ENCODE data around the gene ETFRF1. TPM values are rescaled to one million over a fixed set of nuclear protein-coding genes. Genes with fewer than 3 reads are reported as not detected.

ETFRF1 gene
- total RNA-seq, 2 donors from 2014 or later, result 10.5 to 13.7 TPM

- no peak for TF ChIP-seq CTCF (IDR thresholded peaks at IDR 0.05)
- H3K27ac ChIP-seq, result no peak overlapping the region
- H3K4me1 ChIP-seq, result no peaks in the 10 kb centered on the region
- H3K4me3 ChIP-seq, result no peak overlapping the region
- no peak for DNase-seq
- intact Hi-C loops (cut with DNase I), result no loop called here
- no peaks in the 10 kb centered on the region for H3K27me3 ChIP-seq
- no peak overlapping the region for H3K9ac ChIP-seq (ENCODE audit: low read depth in 2 of 2, low read length in 2 of 2)
- H3K36me3 ChIP-seq, result no peaks in the 10 kb centered on the region
- no peaks in the 10 kb centered on the region for H3K9me3 ChIP-seq
Measured at GRCh38 chr12:25156061-25156460, 39.0 kb upstream of the ETFRF1 start.

GRCh38 chr12:25162866-25163265 lies 32.2 kb upstream of the ETFRF1 start:
- no peak overlapping the region for H3K4me3 ChIP-seq
- no peak for TF ChIP-seq CTCF (IDR thresholded peaks at IDR 0.05)
- no peaks in the 10 kb centered on the region for H3K4me1 ChIP-seq
- no peaks in the 10 kb centered on the region for H3K27me3 ChIP-seq
- DNase-seq, result no peak
- intact Hi-C loops (cut with DNase I), result no loop called here
- no peak overlapping the region for H3K9ac ChIP-seq (ENCODE audit: low read depth in 2 of 2, low read length in 2 of 2)
- no peaks in the 10 kb centered on the region for H3K36me3 ChIP-seq
- no peaks in the 10 kb centered on the region for H3K9me3 ChIP-seq
- H3K27ac ChIP-seq, result no peak overlapping the region

GRCh38 chr12:25182765-25183164 lies 12.3 kb upstream of the ETFRF1 start:
- no peaks in the 10 kb centered on the region for H3K27me3 ChIP-seq
- no peak for DNase-seq
- H3K9me3 ChIP-seq, result no peaks in the 10 kb centered on the region
- H3K9ac ChIP-seq (ENCODE audit: low read depth in 2 of 2, low read length in 2 of 2), result no peak overlapping the region
- intact Hi-C loops (cut with DNase I), result no loop called here
- H3K4me3 ChIP-seq, result no peak overlapping the region
- H3K36me3 ChIP-seq, result no peaks in the 10 kb centered on the region
- no peaks in the 10 kb centered on the region for H3K4me1 ChIP-seq
- TF ChIP-seq CTCF (IDR thresholded peaks at IDR 0.05), result no peak
- no peak overlapping the region for H3K27ac ChIP-seq

- TF ChIP-seq CTCF (IDR thresholded peaks at IDR 0.05), result no peak
- H3K36me3 ChIP-seq, result no peaks in the 10 kb centered on the region
- DNase-seq, result no peak
- no peaks in the 10 kb centered on the region for H3K9me3 ChIP-seq
- no peak overlapping the region for H3K9ac ChIP-seq (ENCODE audit: low read depth in 2 of 2, low read length in 2 of 2)
- H3K27ac ChIP-seq, result no peak overlapping the region
- intact Hi-C loops (cut with DNase I), result no loop called here
- H3K4me1 ChIP-seq, result no peaks in the 10 kb centered on the region
- H3K27me3 ChIP-seq, result no peaks in the 10 kb centered on the region
- no peak overlapping the region for H3K4me3 ChIP-seq
Measured at GRCh38 chr12:25184132-25184531, 10.9 kb upstream of the ETFRF1 start.

GRCh38 chr12:25186038-25186787 lies 8.8 kb upstream of the ETFRF1 start:
- H3K27ac ChIP-seq, result no peak overlapping the region
- H3K4me1 ChIP-seq, result no peaks in the 10 kb centered on the region
- H3K9ac ChIP-seq (ENCODE audit: low read depth in 2 of 2, low read length in 2 of 2), result no peak overlapping the region
- no peaks in the 10 kb centered on the region for H3K27me3 ChIP-seq
- no peaks in the 10 kb centered on the region for H3K36me3 ChIP-seq
- no peak for TF ChIP-seq CTCF (IDR thresholded peaks at IDR 0.05)
- H3K4me3 ChIP-seq, result no peak overlapping the region
- intact Hi-C loops (cut with DNase I), result no loop called here
- no peaks in the 10 kb centered on the region for H3K9me3 ChIP-seq
- DNase-seq, result no peak

Measured in colonic mucosa (tissue), 4 donors.